KMS-11 (cell line): ENCODE data around the gene SP140L.
"Not testable (repeated sequence)": the region's sequence is repeated elsewhere in the genome, so short reads cannot be mapped to it uniquely, and the experiment has no call there.

Experiments used
- H2AFZ ChIP-seq: fragments of 200-600 bp; sonication (generic); 2 replicates; pipeline ENCODE4 v1.6.1; 2016; ENCODE audit warnings: antibody characterized with exemption, mixed run types, low read depth
- H3K27ac ChIP-seq: fragments of 200-600 bp; sonication (generic); 2 replicates; pipeline ENCODE4 v1.6.1; 2016; ENCODE audit warnings: mild to moderate bottlenecking, mixed run types
- H3K27me3 ChIP-seq: fragments of 200-600 bp; sonication (generic); 2 replicates; pipeline ENCODE4 v1.6.1; 2017; ENCODE audit warnings: mild to moderate bottlenecking, low read depth, mixed run types, moderate library complexity; ENCODE audit not compliant: insufficient read depth
- H3K36me3 ChIP-seq: fragments of 200-600 bp; sonication (generic); 2 replicates; pipeline ENCODE4 v1.6.1; 2017; ENCODE audit warnings: mild to moderate bottlenecking, mixed run types; ENCODE audit not compliant: insufficient read depth
- H3K4me1 ChIP-seq: fragments of 200-600 bp; sonication (generic); 2 replicates; pipeline ENCODE4 v1.6.1; 2016; ENCODE audit warnings: mild to moderate bottlenecking, low read depth, mixed run types; ENCODE audit not compliant: poor library complexity, severe bottlenecking
- H3K4me2 ChIP-seq: fragments of 200-600 bp; sonication (generic); 2 replicates; pipeline ENCODE4 v1.7.0; 2016; ENCODE audit warnings: mild to moderate bottlenecking, mixed run types
- H3K4me3 ChIP-seq: fragments of 200-600 bp; sonication (generic); IDR thresholded peaks from 2 replicates; pipeline ENCODE4 v1.6.1; 2017; ENCODE audit warnings: low read depth, low read length, mixed read lengths; ENCODE audit not compliant: insufficient read depth
- H3K79me2 ChIP-seq: fragments of 200-600 bp; sonication (generic); 2 replicates; pipeline ENCODE4 v1.6.1; 2016; ENCODE audit warnings: low read depth, mixed run types; ENCODE audit not compliant: insufficient read depth
- H3K9ac ChIP-seq: fragments of 200-600 bp; sonication (generic); 2 replicates; pipeline ENCODE4 v1.6.1; 2016; ENCODE audit warnings: mild to moderate bottlenecking, mixed run types
- H4K20me1 ChIP-seq: fragments of 200-600 bp; sonication (generic); 2 replicates; pipeline ENCODE4 v1.6.1; 2016; ENCODE audit warnings: mild to moderate bottlenecking, mixed run types; ENCODE audit not compliant: insufficient read depth
- TF ChIP-seq, protein P1 (sequence below): fragments of 200-600 bp; sonication (generic); conservative IDR thresholded peaks from 2 replicates; pipeline ENCODE4 v1.6.1; 2017; ENCODE audit warnings: low read depth, mild to moderate bottlenecking, antibody characterized with exemption, low read length, moderate library complexity, mixed read lengths

The SP140L gene

DNA sequence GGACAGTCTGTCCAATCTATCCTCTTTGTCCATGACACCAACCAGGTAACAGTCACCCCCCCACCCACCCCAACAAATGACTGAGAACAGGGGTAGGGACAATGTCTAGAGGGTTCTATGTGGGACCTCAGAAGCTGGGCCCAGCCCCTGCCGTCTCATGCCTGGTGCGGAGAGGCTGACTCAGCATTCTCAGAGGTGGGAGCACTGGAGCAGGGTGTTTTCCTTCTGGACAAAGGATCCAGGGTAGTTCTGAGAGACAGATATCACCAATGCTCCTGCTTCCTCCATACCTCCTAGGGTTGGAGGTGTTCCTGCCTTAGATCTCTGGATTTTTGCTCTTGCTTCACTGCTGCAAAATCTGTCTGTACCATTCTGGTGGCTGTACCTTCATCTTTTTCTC lies 55.1 kb downstream of the SP140L start:
- no peaks in the 10 kb centered on the region for H3K4me1 ChIP-seq
- H3K27me3 ChIP-seq: no peaks in the 10 kb centered on the region
- H3K9ac ChIP-seq: no peak overlapping the region
- no peaks in the 10 kb centered on the region for H3K36me3 ChIP-seq
- TF ChIP-seq, protein P1, sequence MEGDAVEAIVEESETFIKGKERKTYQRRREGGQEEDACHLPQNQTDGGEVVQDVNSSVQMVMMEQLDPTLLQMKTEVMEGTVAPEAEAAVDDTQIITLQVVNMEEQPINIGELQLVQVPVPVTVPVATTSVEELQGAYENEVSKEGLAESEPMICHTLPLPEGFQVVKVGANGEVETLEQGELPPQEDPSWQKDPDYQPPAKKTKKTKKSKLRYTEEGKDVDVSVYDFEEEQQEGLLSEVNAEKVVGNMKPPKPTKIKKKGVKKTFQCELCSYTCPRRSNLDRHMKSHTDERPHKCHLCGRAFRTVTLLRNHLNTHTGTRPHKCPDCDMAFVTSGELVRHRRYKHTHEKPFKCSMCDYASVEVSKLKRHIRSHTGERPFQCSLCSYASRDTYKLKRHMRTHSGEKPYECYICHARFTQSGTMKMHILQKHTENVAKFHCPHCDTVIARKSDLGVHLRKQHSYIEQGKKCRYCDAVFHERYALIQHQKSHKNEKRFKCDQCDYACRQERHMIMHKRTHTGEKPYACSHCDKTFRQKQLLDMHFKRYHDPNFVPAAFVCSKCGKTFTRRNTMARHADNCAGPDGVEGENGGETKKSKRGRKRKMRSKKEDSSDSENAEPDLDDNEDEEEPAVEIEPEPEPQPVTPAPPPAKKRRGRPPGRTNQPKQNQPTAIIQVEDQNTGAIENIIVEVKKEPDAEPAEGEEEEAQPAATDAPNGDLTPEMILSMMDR: no peak
- no peaks in the 10 kb centered on the region for H4K20me1 ChIP-seq
- no peak overlapping the region for H2AFZ ChIP-seq
- no peak overlapping the region for H3K27ac ChIP-seq
- no peaks in the 10 kb centered on the region for H3K79me2 ChIP-seq
- no peak overlapping the region for H3K4me2 ChIP-seq
- H3K4me3 ChIP-seq: no peak overlapping the region

DNA sequence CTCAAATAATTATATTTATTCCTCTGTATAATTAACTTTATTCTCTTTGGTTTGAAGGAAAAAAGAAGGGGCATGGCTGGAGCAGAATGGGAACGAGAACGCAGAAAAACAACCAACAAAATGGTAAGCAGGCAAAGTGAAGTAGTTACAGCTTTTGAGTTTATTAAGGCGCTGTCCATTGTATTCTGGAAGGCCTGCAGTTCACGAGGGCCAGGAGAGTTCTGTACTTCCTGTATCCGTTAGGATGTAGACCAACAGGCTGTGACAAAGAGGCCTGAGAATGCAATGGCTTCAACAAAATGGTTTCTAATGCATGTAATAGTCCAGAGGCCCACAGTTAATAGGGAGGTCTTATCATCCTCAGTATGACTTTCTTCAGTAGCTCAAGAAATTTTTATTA lies 56.5 kb downstream of the SP140L start:
- Histone ChIP-seq H3K27ac (no peak overlapping the region), H3K79me2 (no peaks in the 10 kb centered on the region), H3K9ac (no peak overlapping the region), H3K4me3 (no peak overlapping the region), H3K36me3 (no peaks in the 10 kb centered on the region), H3K4me2 (no peak overlapping the region), H2AFZ (no peak overlapping the region), H4K20me1 (no peaks in the 10 kb centered on the region), H3K4me1 (no peaks in the 10 kb centered on the region), H3K27me3 (no peaks in the 10 kb centered on the region)
- TF ChIP-seq, protein P1: no peak

DNA sequence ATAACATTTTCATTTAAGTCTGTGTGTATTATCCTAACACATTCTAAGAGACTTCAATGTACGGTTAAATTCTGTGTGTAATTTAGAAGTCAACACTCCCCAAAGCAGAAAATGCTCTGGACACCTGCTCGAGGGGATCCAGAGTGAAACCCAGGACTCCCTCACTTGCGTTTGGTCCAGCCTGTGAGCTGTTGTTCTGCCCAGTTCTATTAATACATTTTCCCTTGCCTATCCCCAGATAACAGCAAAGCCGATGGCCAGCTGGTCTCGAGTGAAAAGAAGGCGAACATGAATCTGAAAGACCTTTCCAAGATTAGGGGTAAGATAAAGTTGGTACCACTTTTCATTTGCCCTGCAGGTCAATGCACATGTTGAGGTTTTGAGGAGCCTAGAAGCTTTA lies 58.0 kb downstream of the SP140L start:
- TF ChIP-seq, protein P1: no peak
- Histone ChIP-seq H3K4me2 (no peak overlapping the region), H3K9ac (no peak overlapping the region), H3K27ac (no peak overlapping the region), H3K36me3 (no peaks in the 10 kb centered on the region), H4K20me1 (no peaks in the 10 kb centered on the region), H3K4me3 (no peak overlapping the region), H3K4me1 (no peaks in the 10 kb centered on the region), H3K79me2 (no peaks in the 10 kb centered on the region), H2AFZ (no peak overlapping the region), H3K27me3 (no peaks in the 10 kb centered on the region)

DNA sequence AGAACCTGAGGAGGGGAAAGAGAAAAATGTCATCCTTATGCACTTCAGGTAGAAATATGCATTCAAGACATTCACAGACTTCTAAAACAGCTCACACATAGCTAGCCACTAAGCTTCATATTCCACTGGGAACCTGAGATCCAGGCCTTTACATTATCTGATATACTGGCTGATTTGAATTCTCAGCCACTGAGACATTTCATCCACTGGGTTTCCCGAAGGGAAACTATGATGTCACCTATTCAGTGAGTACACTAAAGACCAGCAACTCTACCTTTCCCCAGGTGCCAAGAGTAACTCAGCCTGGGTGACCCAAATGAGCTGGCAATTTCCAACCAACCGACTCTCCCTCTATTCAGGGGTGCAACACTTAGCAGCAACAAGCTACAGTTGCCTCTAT lies 67.3 kb downstream of the SP140L start:
- no peak overlapping the region for H3K4me2 ChIP-seq

DNA sequence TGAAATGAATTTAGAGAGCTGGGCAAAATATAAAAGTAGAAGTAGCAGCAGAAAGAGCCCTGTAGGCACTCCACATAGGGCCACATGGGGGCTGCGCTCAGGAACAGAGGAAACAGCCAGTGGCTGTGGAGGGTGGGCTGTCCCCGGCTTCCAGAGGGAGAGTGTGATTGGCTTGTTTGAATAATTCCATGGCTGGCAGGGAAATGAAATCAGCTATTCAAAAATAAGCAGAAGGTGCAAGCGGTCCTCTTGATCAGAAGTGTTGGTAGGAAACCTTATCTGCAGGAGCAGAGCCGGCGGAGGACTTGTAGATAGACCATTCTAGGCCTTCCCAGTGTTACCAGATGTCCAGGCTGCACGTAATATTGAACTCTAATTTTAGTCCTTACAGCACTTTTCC lies 71.7 kb downstream of the SP140L start:
- H3K4me1 ChIP-seq, H3K79me2 ChIP-seq, H3K27ac ChIP-seq, H2AFZ ChIP-seq, H3K4me3 ChIP-seq, H3K36me3 ChIP-seq, H3K4me2 ChIP-seq, H3K27me3 ChIP-seq, H3K9ac ChIP-seq, H4K20me1 ChIP-seq: not testable (repeated sequence)

More for the DNA sequence above, 67.3 kb downstream of the SP140L start:
- Histone ChIP-seq H2AFZ (no peak overlapping the region), H3K4me3 (no peak overlapping the region), H3K27me3 (no peaks in the 10 kb centered on the region), H3K36me3 (no peaks in the 10 kb centered on the region), H3K9ac (no peak overlapping the region), H3K4me1 (no peaks in the 10 kb centered on the region), H3K27ac (no peak overlapping the region), H4K20me1 (no peaks in the 10 kb centered on the region), H3K79me2 (no peaks in the 10 kb centered on the region)
- TF ChIP-seq, protein P1: no peak
